Mesendoderm (in vitro differentiated cells): ENCODE measurements around the gene AIRE.

ENCODE experiments used
- DNase-seq: peaks from one replicate; pipeline ENCODE4 v3.0.0; 2013
- H2AK5ac ChIP-seq: 2 replicates; pipeline ENCODE4 v1.6.1; 2013; ENCODE audit warnings: low read length, inconsistent platforms
- H2BK120ac ChIP-seq: 2 replicates; pipeline ENCODE4 v1.6.1; 2013; ENCODE audit warnings: low read depth, mild to moderate bottlenecking, low read length, moderate library complexity, mixed read lengths
- H2BK15ac ChIP-seq: replicated peaks from 2 replicates; pipeline ENCODE4 v1.6.1; 2013; ENCODE audit warnings: low read depth, mild to moderate bottlenecking, moderate library complexity
- H2BK5ac ChIP-seq: 2 replicates; pipeline ENCODE4 v1.6.1; 2013; ENCODE audit warnings: low read length, inconsistent platforms
- H3K18ac ChIP-seq: 2 replicates; pipeline ENCODE4 v1.6.1; 2013; ENCODE audit warnings: mild to moderate bottlenecking, low read length, mixed read lengths
- H3K23ac ChIP-seq: one replicate; pipeline ENCODE4 v1.6.1; 2013; ENCODE audit warnings: low read length
- H3K27ac ChIP-seq: 2 replicates; pipeline ENCODE4 v1.5.1; 2013; ENCODE audit warnings: low read depth, mild to moderate bottlenecking, inconsistent platforms, low read length, moderate library complexity
- H3K27me3 ChIP-seq: 2 replicates; pipeline ENCODE4 v1.6.1; 2013; ENCODE audit warnings: low read length, control low read depth, mild to moderate bottlenecking, inconsistent platforms; ENCODE audit not compliant: insufficient read depth, poor library complexity
- H3K36me3 ChIP-seq: 2 replicates; pipeline ENCODE4 v1.6.1; 2013; ENCODE audit warnings: low read length, inconsistent platforms; ENCODE audit not compliant: control insufficient read depth, insufficient read depth
- H3K4ac ChIP-seq: one replicate; pipeline ENCODE4 v1.6.1; 2013; ENCODE audit warnings: low read depth, mild to moderate bottlenecking, low read length, moderate library complexity
- H3K4me1 ChIP-seq: 2 replicates; pipeline ENCODE4 v1.6.1; 2013; ENCODE audit warnings: low read depth, low read length, inconsistent platforms; ENCODE audit not compliant: control insufficient read depth
- H3K4me2 ChIP-seq: 2 replicates; pipeline ENCODE4 v1.6.1; 2013; ENCODE audit warnings: low read length
- H3K4me3 ChIP-seq: 2 replicates; pipeline ENCODE4 v1.5.1; 2013; ENCODE audit warnings: mild to moderate bottlenecking, low read length
- H3K56ac ChIP-seq: one replicate; pipeline ENCODE4 v1.6.1; 2013; ENCODE audit warnings: low read length
- H3K79me1 ChIP-seq: 2 replicates; pipeline ENCODE4 v1.6.1; 2013; ENCODE audit warnings: low read length, inconsistent platforms
- H3K79me2 ChIP-seq: 2 replicates; pipeline ENCODE4 v1.6.1; 2013; ENCODE audit warnings: mild to moderate bottlenecking, low read length; ENCODE audit not compliant: control insufficient read depth, insufficient read depth
- H3K9ac ChIP-seq: 2 replicates; pipeline ENCODE4 v1.6.1; 2013; ENCODE audit warnings: low read length, inconsistent platforms
- H4K5ac ChIP-seq: one replicate; pipeline ENCODE4 v1.6.1; 2013; ENCODE audit warnings: low read length
- H4K8ac ChIP-seq: one replicate; pipeline ENCODE4 v1.6.1; 2013; ENCODE audit warnings: low read depth, mild to moderate bottlenecking, control low read depth, low read length, moderate library complexity
- WGBS: extraction: QIAGEN DNeasy Blood & Tissue Kit; methylation state at CpG from one replicate; pipeline ENCODE4 v1.1.7; 2013; ENCODE audit warnings: low lambda C conversion rate, missing lambda C conversion rate; ENCODE audit not compliant: insufficient coverage; ENCODE audit errors: extremely low coverage; 5-methylcytosine and 5-hydroxymethylcytosine counted together

AIRE gene

DNA sequence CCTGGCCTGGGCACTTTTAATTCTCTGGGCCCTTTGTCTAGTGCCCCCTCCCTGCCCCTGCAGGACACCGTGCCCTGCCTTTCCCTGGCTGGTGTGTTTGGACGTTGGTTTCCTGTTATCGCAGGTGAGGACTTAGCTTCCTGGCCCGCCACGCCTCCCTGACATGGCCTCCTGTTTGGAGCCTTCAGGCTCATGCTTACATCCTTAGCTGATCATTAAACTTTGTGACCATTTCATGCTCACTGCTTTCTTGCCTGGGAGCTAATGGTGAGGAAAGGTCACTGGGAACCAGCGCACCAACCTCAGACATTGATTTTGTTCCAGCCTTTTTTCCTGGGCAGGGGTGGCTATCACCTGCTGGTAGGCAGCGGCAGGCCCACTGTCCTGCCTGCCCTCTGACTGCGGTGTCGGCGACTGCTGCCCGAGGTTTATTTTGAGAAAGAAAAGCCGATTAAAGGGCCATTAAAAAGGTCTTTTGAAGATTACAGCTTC is 17.9 kb downstream of the AIRE start:
- no peak overlapping the region for H3K18ac ChIP-seq
- peaks cover 3% of the 10 kb centered on the region for H3K4me1 ChIP-seq
- H3K4me2 ChIP-seq = no peak overlapping the region
- no peak overlapping the region for H3K23ac ChIP-seq
- peaks cover 12% of the 10 kb centered on the region for H3K79me1 ChIP-seq
- H3K56ac ChIP-seq = no peak overlapping the region
- H3K36me3 ChIP-seq = peaks cover 2% of the 10 kb centered on the region
- peaks cover 6% of the 10 kb centered on the region for H3K79me2 ChIP-seq
- H4K5ac ChIP-seq = no peak overlapping the region
- H3K4me3 ChIP-seq = no peak overlapping the region
- H3K9ac ChIP-seq = no peak overlapping the region
- H2AK5ac ChIP-seq = no peak overlapping the region
- no peak overlapping the region for H2BK5ac ChIP-seq
- no CpG with 5 or more reads among the region's 12 CpGs for WGBS
- no peak overlapping the region for H2BK15ac ChIP-seq
- no peak overlapping the region for H4K8ac ChIP-seq
- H3K27me3 ChIP-seq = no peaks in the 10 kb centered on the region
- H2BK120ac ChIP-seq = no peak overlapping the region
- no peak for DNase-seq
- no peak overlapping the region for H3K27ac ChIP-seq
- H3K4ac ChIP-seq = no peak overlapping the region

DNA sequence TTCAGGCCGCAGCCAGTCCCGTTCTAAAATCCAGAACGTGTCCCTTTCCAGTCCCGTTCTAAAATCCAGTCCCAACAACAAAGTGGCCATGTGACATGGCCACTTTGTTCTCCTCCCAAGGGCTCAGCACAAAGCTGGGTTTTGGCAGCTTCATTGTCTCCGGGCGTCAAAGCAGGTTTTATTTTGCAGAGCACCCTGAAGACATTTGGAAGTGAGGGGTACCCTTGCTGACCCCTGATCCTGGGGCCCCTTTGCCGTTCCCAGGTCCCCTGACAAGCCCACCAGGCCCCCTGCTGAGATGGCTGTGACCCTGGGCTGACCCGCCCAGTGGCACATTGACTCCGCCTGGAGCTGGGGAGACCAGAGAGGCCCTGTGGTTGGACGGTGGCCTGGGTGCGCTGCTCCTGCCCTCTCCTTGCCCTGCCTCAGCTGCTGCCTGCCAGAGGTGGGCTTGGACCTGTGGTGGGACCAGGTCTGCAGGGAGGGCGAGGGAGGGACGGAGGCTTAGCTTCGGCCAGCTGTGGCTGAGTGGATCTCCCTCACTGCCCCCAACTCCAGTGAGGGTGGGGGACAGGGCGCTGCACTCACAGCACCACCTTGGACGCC is 18.4 kb downstream of the AIRE start:
- no CpG with 5 or more reads among the region's 16 CpGs for WGBS

DNA sequence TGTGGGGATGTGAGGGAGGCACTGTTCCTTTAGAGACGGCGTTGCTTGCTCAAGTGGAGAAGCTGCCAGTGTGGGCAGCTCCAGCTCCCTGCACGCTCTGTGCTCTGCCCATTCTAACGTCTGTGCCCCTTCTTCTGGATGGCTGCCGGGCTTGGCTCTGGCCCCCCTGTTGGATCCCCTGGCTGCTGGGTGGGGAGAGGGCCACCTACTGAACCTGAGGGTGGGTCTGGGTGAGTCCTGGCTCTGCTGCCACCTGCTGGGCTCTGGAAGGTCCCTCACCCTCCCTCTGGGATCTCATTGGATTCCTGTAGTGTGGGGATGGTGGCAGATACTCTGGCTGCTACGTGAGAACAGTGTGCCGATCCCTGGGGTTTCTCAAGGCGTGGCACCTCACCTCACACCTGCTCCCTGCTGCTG is 19.2 kb downstream of the AIRE start:
- no peak overlapping the region for H2BK5ac ChIP-seq
- H2AK5ac ChIP-seq = no peak overlapping the region

More for the DNA sequence above, 18.4 kb downstream of the AIRE start:
- no peak for DNase-seq
- Histone ChIP-seq H2BK120ac (no peak overlapping the region), H4K5ac (no peak overlapping the region), H3K9ac (no peak overlapping the region), H3K4me3 (no peak overlapping the region), H3K4me1 (peaks cover 3% of the 10 kb centered on the region), H4K8ac (no peak overlapping the region), H2BK15ac (no peak overlapping the region), H3K27me3 (no peaks in the 10 kb centered on the region), H3K4me2 (no peak overlapping the region), H3K4ac (no peak overlapping the region), H2AK5ac (no peak overlapping the region), H3K79me2 (peaks cover 6% of the 10 kb centered on the region), H2BK5ac (no peak overlapping the region), H3K18ac (no peak overlapping the region), H3K79me1 (peaks cover 14% of the 10 kb centered on the region), H3K27ac (no peak overlapping the region), H3K56ac (peak overlapping the region; percentile 60), H3K23ac (peak overlapping the region; percentile 66), H3K36me3 (peaks cover 2% of the 10 kb centered on the region)

DNA sequence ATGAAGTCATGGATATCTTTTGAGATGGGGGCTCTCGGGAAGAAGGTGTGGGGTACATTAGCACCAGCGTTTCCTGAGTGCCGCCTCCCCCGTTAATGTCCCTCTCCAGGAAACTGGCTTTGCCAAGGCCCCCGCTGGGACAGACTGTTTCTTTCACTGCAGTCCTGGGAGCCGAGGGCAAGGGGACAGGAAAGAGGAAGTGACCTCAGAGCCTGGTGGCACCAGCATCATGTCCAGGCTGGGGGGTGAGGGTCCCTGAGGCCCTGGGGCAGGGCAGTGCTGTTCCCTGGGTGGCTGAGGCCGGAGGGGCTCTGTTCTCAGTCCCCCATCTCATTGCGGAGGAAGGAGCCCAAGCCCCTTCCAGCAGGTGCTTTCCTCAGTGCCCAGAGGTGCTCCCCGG is 20.0 kb downstream of the AIRE start:
- Histone ChIP-seq H2AK5ac (no peak overlapping the region), H3K18ac (no peak overlapping the region), H2BK15ac (no peak overlapping the region), H4K5ac (no peak overlapping the region), H3K4ac (no peak overlapping the region), H3K4me2 (no peak overlapping the region), H3K27me3 (no peaks in the 10 kb centered on the region), H2BK5ac (no peak overlapping the region), H3K79me2 (peaks cover 6% of the 10 kb centered on the region), H3K4me3 (no peak overlapping the region), H3K9ac (no peak overlapping the region), H4K8ac (no peak overlapping the region), H3K27ac (no peak overlapping the region), H3K56ac (no peak overlapping the region), H3K4me1 (no peaks in the 10 kb centered on the region), H3K36me3 (peaks cover 2% of the 10 kb centered on the region), H3K23ac (no peak overlapping the region), H3K79me1 (peaks cover 12% of the 10 kb centered on the region), H2BK120ac (no peak overlapping the region)
- DNase-seq = no peak
- WGBS = no CpG with 5 or more reads among the region's 9 CpGs

More for the DNA sequence above, 19.2 kb downstream of the AIRE start:
- Histone ChIP-seq H3K4me2 (no peak overlapping the region), H2BK120ac (no peak overlapping the region), H3K18ac (no peak overlapping the region), H2BK15ac (no peak overlapping the region), H3K79me1 (peaks cover 14% of the 10 kb centered on the region), H3K4ac (no peak overlapping the region), H3K36me3 (peaks cover 2% of the 10 kb centered on the region), H3K27me3 (no peaks in the 10 kb centered on the region), H3K4me1 (no peaks in the 10 kb centered on the region), H3K23ac (no peak overlapping the region), H3K9ac (no peak overlapping the region), H3K79me2 (peaks cover 6% of the 10 kb centered on the region), H4K8ac (no peak overlapping the region), H3K27ac (no peak overlapping the region), H3K4me3 (no peak overlapping the region), H3K56ac (peak overlapping the region; percentile 34), H4K5ac (no peak overlapping the region)
- WGBS = no CpG with 5 or more reads among the region's 8 CpGs
- peak; percentile 55 for DNase-seq

DNA sequence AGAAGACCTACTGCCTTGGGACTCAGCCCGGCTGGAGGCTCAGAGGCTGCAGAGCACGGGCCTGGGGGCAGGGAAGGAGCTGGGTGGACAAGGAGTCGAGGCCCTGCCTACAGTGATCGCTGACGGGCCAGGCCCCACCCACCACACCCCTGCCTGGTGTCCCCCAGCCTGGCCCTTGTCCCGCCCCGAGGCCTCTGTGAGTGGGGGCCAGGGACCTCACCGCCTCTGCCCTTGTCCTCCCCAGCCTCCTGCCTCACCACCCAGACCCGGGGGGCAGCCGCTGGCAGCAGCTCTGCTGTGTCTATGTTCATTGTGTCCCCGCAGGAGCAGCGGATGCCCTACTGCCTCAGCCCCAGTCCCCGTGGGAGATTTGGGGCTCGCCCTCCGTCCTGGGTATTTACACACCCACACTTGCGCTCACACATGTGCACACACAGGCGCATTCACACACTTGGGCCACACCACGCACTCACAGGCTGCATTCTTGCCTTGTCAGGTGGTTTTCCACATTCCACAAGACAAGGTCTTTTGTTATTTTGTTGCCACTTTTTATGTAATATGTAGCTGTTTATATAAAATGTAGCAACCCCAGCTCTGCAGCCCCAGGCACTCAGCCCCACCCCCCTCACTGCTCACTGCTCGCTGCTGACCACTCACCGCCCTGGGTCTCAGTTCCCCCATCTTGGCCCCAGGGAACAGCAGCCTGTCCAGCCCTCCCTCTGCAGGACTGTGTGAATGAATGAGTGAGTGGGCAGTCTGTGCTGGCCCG is 21.4 kb downstream of the AIRE start:
- no peak overlapping the region for H3K23ac ChIP-seq
- H2AK5ac ChIP-seq = no peak overlapping the region
- no CpG with 5 or more reads among the region's 21 CpGs for WGBS
- no peak overlapping the region for H3K56ac ChIP-seq
- no peak overlapping the region for H3K9ac ChIP-seq
- H2BK5ac ChIP-seq = no peak overlapping the region
- H3K27me3 ChIP-seq = no peaks in the 10 kb centered on the region
- H3K4ac ChIP-seq = no peak overlapping the region
- no peak for DNase-seq
- no peak overlapping the region for H3K4me3 ChIP-seq
- no peak overlapping the region for H3K27ac ChIP-seq
- H4K5ac ChIP-seq = no peak overlapping the region
- H3K79me1 ChIP-seq = peaks cover 5% of the 10 kb centered on the region
- no peak overlapping the region for H4K8ac ChIP-seq
- no peak overlapping the region for H3K18ac ChIP-seq
- no peak overlapping the region for H2BK120ac ChIP-seq
- no peaks in the 10 kb centered on the region for H3K79me2 ChIP-seq
- no peak overlapping the region for H3K4me2 ChIP-seq
- H2BK15ac ChIP-seq = no peak overlapping the region
- peaks cover 5% of the 10 kb centered on the region for H3K36me3 ChIP-seq
- H3K4me1 ChIP-seq = no peaks in the 10 kb centered on the region
